ENCODE results near the gene MGST1.

Gene MGST1, protein sequence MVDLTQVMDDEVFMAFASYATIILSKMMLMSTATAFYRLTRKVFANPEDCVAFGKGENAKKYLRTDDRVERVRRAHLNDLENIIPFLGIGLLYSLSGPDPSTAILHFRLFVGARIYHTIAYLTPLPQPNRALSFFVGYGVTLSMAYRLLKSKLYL

DNA sequence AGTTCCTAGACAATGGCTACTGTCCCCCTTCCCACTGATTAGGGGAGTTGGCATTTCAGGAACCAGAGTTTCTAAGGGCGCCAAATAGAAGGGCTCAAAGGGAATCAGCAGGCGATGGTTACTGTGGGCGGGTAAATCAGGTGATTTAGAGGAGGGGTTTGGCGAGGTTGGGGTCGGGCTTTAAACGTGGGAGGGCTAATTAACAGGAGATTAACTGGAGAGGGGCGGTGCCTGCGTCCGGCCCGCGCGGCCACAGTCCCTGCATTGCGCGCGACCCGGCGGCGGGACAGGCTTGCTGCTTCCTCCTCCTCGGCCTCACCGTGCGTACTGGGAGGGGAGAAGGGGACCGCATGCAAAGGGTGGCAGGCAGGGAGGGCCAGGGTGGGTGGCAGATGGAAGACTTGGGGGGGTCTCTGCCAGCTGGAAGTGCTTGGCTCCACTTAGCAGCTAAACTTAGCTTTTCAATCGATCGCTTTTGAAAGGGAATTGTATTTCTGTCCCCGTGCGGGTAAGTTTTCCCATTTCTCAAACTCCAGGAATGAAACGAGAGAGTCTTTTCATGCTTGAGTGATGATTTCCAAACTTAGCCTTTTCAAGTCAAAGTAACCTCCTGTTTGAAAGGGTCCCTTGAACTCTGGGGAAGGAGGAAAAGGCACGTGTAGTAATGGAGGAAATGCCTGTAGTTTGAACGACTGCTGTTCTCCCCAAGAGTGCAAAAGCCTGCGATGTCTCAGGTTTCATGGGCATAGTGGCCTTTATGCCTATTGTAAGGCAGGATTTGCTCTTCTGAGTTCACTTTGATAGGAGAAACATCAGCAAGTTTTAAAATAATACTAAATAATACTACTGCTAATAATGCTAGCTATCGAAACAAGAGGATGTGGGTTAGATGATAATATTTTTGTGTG, at the start of gene MGST1:
TSS of gene MGST1 (plus strand) at position 255 of the 908 bp plus-strand sequence. CDS start 6,608 bp downstream, outside the sequence.
- no peak for DNase-seq (ENCODE audit: low read depth in 1 of 2, low spot score in 1 of 2)

DNA sequence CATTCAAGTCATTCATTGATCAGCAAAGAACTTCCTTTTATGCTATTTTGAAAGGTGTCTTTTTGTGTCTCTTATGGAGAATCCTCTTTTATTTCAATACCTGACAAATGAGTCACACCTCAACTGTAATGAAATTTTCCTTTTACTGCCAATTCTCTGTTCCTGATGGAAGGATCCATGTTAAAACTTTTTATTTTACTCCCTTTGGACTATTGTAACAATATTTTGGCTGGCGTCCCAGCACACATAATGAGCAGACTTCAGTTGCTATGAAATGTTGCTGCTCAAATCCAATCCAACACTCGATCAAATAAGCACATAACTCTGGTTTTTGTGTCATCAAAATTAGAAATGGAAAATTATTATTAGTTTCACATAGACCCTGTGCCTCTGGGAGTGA, 48.0 kb upstream of the MGST1 start:
- DNase-seq (ENCODE audit: low read depth in 1 of 2, low spot score in 1 of 2), result no peak

DNA sequence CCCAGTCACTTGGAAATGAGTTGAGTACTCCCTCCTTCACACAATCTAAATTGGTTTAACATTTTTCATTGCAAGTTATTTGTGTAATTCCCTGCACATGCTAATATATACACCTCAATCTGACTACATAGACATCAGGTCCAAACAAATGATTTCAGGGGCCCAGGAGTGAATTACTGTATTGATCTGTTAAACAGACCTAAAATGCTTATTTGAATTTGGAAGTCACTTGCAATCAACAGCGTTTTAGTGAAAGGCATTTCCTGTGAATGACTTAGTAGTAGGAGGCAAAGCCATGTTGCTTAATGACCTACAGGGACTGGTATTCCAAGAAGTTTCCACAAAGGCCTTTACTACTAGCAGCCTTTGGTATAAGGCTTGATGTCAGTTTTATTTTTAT, 47.3 kb upstream of the MGST1 start:
- DNase-seq (ENCODE audit: low read depth in 1 of 2, low spot score in 1 of 2), result no peak

DNA sequence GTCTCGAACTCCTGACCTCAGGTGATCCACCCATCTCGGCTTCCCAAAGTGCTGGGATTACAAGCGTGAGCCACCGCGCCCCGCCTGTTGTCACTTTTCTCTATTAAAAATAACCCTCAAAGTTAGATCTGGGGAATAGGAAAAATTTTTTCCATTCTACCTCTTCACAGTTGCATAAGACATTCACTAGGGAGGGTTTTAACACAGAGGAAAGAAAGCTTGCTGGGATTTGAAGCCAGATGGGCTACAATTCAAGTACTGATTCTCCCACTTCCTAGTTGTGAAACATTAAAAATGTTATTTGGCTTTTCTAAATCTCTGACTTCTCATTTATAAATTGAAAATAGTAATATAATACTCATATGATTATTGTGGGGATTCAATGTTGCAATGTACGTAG, 46.7 kb upstream of the MGST1 start:
- DNase-seq (ENCODE audit: low read depth in 1 of 2, low spot score in 1 of 2), result no peak

DNA sequence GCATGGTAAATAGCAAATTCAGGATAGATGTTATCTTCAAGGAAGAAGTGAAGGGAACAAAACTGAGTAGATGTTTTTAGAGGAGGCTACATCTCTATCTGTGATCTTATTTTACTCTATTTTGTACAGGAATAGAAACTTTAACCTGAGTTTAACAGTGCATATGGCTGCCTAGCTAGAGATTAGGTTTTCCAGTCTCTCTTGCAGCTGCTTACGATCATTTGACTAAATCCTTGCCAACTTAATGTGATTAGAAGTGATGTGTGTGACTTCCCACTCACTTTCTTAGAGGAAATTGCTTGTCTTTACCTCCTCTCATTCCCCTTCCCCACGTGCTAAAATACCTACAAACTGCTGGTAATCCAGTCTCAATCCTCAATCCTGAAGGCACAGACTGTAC, 43.5 kb upstream of the MGST1 start:
- no peak for DNase-seq (ENCODE audit: low read depth in 1 of 2, low spot score in 1 of 2)

GRCh38 chr12:16307856-16308475, 39.5 kb upstream of the MGST1 start:
- no peak for DNase-seq (ENCODE audit: low read depth in 1 of 2, low spot score in 1 of 2)

DNA sequence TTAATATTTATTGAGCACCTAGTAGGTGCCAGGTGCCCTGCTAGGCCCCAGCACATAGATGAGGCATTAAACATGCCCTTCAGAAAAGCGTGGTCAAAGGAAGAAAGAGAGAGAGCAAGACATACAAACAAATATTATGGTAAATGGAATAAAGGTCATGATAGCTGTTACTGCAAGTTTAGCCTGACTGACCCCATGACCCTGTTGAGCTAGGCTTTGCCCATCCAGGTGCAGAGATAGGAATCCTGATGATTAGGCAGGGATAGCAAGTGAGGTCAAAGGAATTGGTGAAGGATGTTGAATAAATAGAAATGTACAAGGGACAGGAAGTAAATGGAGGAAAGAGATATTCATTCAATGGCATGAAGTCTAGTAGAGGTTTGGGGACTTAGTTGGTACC, 36.5 kb upstream of the MGST1 start:
- no peak for DNase-seq (ENCODE audit: low read depth in 1 of 2, low spot score in 1 of 2)

GRCh38 chr12:16323010-16323409, 24.4 kb upstream of the MGST1 start:
- DNase-seq (ENCODE audit: low read depth in 1 of 2, low spot score in 1 of 2), result no peak

- no peak for DNase-seq (ENCODE audit: low read depth in 1 of 2, low spot score in 1 of 2)
Observed at GRCh38 chr12:16323638-16324037, 23.8 kb upstream of the MGST1 start.

DNA sequence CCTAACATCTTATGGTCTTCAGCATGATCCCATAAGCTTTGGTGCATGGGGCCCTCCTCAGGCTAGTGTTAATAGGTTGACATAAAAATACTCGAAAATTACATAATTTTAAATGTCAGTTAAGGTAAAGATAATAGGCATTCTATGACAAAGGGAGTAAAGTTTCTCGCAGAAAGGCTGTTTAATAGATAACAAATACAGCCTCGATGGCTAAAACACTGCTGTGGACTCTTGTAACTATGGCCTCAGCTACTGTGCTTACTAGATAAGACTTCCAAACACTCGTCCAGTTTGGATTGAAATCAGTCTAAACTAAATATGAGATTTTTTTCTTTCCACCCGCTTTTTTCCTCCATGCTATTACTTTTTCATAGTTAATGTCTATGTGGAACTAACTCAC, 23.2 kb upstream of the MGST1 start:
- DNase-seq (ENCODE audit: low read depth in 1 of 2, low spot score in 1 of 2), result no peak

- no peak for DNase-seq (ENCODE audit: low read depth in 1 of 2, low spot score in 1 of 2)
Observed at GRCh38 chr12:16324772-16325171, 22.7 kb upstream of the MGST1 start.

DNA sequence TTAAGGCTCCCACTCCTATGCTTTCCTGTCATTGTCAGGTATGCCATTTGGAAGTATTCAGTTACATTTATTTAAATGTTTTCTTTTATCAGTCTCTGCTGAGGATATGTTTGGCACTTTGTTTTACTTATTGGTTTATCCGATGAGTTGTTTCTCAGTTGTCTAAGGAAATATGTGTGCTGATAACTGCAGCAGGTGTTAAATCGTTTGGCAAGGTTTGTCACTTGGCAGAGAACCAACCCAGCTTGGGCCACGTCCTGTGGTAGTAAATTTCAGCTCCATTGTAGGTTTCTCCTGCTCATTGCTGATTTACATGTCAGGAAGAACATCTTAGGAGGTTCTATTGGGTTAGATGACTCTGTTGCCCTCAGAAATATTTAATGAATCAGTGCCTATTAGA, 22.0 kb upstream of the MGST1 start:
- DNase-seq (ENCODE audit: low read depth in 1 of 2, low spot score in 1 of 2), result no peak

DNA sequence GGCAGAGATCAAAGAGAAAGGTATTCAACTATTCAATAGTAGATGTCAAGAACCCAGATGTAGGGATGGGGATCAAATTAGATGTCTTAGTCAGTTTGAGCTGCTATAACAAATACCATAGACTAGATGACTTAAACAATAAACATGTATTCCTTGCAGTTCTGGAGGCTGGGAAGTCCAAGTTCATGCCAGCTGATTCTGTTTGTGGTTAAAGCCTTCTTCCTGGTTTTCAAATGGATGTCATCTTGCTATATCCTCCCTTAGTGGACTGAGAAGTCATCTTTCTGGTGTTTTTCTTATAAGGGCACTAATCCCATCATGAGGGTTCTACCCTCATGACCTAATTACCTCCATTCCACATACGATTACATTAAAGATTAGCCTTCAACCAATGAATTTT, 19.5 kb upstream of the MGST1 start:
- DNase-seq (ENCODE audit: low read depth in 1 of 2, low spot score in 1 of 2), result no peak

GRCh38 chr12:16329594-16329993, 17.9 kb upstream of the MGST1 start:
- no peak for DNase-seq (ENCODE audit: low read depth in 1 of 2, low spot score in 1 of 2)

- DNase-seq (ENCODE audit: low read depth in 1 of 2, low spot score in 1 of 2), result no peak
Observed at GRCh38 chr12:16330560-16330959, 16.9 kb upstream of the MGST1 start.

GRCh38 chr12:16331998-16332397, 15.4 kb upstream of the MGST1 start:
- DNase-seq (ENCODE audit: low read depth in 1 of 2, low spot score in 1 of 2), result no peak

GRCh38 chr12:16335838-16336237, 11.6 kb upstream of the MGST1 start:
- DNase-seq (ENCODE audit: low read depth in 1 of 2, low spot score in 1 of 2), result no peak

GRCh38 chr12:16344269-16344668, 3.2 kb upstream of the MGST1 start:
- no peak for DNase-seq (ENCODE audit: low read depth in 1 of 2, low spot score in 1 of 2)

DNA sequence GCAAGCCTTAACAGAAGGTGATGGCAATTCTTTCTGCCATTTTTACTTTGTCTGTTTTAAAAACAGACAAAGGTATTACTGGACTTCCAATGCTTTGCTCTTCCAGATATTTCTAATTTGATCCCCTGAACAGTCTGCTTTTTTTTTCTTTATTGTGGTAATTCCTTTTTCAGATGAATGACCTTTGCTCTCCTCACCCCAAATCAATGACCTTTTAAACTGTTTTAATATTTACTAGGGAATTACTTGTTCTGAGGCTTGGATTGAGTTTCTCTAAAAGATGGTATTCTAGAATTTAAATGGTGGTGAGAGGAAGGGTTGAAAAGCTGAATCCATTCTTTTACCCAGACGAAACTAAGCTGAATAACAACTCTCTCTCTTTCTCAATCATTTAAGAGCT, 2.3 kb upstream of the MGST1 start:
- DNase-seq (ENCODE audit: low read depth in 1 of 2, low spot score in 1 of 2), result no peak

DNA sequence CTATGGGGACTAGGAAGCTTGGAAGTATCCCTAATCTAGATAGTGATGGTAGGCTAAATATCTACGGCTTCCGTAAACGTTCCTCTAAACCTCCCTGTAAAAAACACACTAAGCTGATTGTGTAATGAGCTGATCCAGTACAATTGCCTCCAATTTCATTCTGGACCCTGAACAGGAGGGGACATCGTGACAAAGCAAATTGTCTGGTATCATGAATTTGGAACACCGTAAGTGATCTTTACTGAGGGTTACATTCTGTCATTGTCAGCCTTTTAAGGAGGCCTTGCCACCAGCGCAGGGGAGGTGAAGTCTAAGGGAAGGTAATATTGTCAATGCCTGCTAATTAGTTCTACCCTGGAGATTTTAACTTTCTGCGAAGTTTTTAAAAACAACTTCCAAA, 487 bp upstream of the MGST1 start:
- no peak for DNase-seq (ENCODE audit: low read depth in 1 of 2, low spot score in 1 of 2)

DNA sequence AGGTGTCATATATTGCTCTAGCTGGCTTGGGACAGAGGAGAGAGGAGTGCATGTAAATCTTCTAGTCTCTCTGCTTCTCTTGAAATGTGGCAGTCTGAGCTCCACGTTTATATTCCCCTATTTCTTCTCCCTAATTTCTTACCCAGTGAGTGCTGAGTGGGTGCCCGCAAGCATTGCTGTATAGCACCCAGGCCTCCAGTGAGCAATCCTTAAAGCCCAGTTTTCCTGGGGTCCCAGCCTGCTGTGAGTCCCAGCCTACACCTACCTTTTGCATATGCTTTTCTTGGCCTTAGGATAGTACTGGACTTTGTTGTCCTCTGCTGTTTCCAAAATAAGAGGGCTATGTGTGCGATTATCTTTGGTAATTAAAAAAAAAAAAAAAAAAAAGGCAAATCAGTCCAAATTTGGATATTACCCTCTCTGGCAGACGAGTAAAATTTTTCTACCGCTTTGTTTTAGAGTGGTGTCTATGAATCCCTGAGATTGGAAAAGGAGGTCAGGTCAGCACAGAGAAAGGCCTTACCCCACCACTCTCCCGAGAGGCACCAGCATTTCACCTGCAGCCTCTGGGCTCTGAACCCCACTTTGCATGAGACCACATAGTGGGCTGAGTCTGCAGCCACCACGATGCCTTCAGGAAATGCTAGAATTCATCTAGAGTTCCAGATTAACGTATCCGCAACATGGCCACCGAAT, 1.1 kb downstream of the MGST1 start:
- DNase-seq (ENCODE audit: low read depth in 1 of 2, low spot score in 1 of 2), result no peak

- no peak for DNase-seq (ENCODE audit: low read depth in 1 of 2, low spot score in 1 of 2)
Observed at GRCh38 chr12:16349131-16349460, 1.7 kb downstream of the MGST1 start.

Measured in activated T-helper 1 cell treated with anti-CD3 and anti-CD28 coated beads, Interleukin-2, amount 50 U/mL, for 16 hours (primary cell).